Cardiac muscle cell (in vitro differentiated cells and primary cell): ENCODE results near the gene CALML6. TPM values are rescaled to one million over a fixed set of nuclear protein-coding genes. Genes with fewer than 3 reads are reported as not detected.

ENCODE experiments used
- DNase-seq, 2 donors: peaks; one replicate each; pipeline versions ENCODE4 v3.0.0 to v3.0.0-alpha.2; 2010 to 2017; ENCODE audit warnings: low read depth in 1 of 2, low spot score in 1 of 2
- H3K27ac ChIP-seq: fragments of 200-600 bp; sonication (generic); 2 replicates; pipeline ENCODE4 v1.5.1; 2016
- H3K27me3 ChIP-seq: fragments of 200-600 bp; sonication (generic); 2 replicates; pipeline ENCODE4 v1.6.0; 2016; ENCODE audit warnings: control low read depth
- H3K36me3 ChIP-seq: fragments of 200-600 bp; sonication (generic); 2 replicates; pipeline ENCODE4 v1.5.1; 2016; ENCODE audit warnings: control low read depth
- H3K4me1 ChIP-seq: fragments of 200-600 bp; sonication (generic); 2 replicates; pipeline ENCODE4 v1.8.1; 2017; ENCODE audit warnings: low read depth, mild to moderate bottlenecking, mixed run types
- H3K4me3 ChIP-seq: fragments of 200-600 bp; sonication (generic); 2 replicates; pipeline ENCODE4 v1.5.1; 2016; ENCODE audit warnings: mild to moderate bottlenecking
- H3K9me3 ChIP-seq: fragments of 200-600 bp; sonication (generic); 2 replicates; pipeline ENCODE4 v1.5.1; 2017; ENCODE audit warnings: low read depth, mild to moderate bottlenecking, control low read depth
- polyA plus RNA-seq: library from polyadenylated mRNA; unstranded; fragments of >200 nt; fragmentation: Nextera tagmentation; extraction: Ambion mirVana; gene quantifications from 2 replicates; pipeline ENCODE4 v1.2.1, GENCODE V29; 2016
- total RNA-seq: library from RNA; depleted of rRNA; stranded (reverse); fragments of >200 nt; gene quantifications from 2 replicates; pipeline ENCODE4 v1.2.3, GENCODE V29; 2016
- TF ChIP-seq, protein P1 (sequence below): IDR thresholded peaks from 2 replicates; pipeline ENCODE4 v1.5.1; 2012; ENCODE audit warnings: low read depth, mild to moderate bottlenecking, low read length

The CALML6 gene
- total and polyA plus RNA-seq, 2 experiments from 2014 or later, result 0.28 to 0.63 TPM

DNA sequence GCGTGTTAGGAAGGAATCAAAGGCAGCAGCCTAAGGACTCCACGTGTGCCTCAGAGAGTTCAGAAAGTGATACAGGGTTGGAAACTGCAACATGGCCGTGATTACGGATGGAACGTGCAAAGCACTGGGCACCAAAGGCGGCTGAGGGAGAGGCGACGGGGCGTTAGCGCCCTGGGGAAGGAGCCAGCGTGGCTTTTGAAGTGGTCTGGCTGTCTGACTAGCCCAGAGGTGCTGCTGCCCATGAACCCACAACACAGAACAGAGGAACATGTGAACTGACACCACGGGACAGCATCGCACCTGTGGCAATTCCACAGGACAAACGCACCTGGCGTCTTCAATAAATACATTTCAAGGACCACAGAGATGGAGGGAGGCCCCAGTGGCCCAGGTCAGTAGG is 22.0 kb downstream of the CALML6 start:
- no peaks in the 10 kb centered on the region for H3K4me1 ChIP-seq
- H3K27ac ChIP-seq, result no peak overlapping the region
- H3K9me3 ChIP-seq, result no peaks in the 10 kb centered on the region
- no peaks in the 10 kb centered on the region for H3K27me3 ChIP-seq
- no peak for DNase-seq
- no peak overlapping the region for H3K4me3 ChIP-seq
- TF ChIP-seq, protein P1, sequence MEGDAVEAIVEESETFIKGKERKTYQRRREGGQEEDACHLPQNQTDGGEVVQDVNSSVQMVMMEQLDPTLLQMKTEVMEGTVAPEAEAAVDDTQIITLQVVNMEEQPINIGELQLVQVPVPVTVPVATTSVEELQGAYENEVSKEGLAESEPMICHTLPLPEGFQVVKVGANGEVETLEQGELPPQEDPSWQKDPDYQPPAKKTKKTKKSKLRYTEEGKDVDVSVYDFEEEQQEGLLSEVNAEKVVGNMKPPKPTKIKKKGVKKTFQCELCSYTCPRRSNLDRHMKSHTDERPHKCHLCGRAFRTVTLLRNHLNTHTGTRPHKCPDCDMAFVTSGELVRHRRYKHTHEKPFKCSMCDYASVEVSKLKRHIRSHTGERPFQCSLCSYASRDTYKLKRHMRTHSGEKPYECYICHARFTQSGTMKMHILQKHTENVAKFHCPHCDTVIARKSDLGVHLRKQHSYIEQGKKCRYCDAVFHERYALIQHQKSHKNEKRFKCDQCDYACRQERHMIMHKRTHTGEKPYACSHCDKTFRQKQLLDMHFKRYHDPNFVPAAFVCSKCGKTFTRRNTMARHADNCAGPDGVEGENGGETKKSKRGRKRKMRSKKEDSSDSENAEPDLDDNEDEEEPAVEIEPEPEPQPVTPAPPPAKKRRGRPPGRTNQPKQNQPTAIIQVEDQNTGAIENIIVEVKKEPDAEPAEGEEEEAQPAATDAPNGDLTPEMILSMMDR, result no peak
- no peaks in the 10 kb centered on the region for H3K36me3 ChIP-seq

DNA sequence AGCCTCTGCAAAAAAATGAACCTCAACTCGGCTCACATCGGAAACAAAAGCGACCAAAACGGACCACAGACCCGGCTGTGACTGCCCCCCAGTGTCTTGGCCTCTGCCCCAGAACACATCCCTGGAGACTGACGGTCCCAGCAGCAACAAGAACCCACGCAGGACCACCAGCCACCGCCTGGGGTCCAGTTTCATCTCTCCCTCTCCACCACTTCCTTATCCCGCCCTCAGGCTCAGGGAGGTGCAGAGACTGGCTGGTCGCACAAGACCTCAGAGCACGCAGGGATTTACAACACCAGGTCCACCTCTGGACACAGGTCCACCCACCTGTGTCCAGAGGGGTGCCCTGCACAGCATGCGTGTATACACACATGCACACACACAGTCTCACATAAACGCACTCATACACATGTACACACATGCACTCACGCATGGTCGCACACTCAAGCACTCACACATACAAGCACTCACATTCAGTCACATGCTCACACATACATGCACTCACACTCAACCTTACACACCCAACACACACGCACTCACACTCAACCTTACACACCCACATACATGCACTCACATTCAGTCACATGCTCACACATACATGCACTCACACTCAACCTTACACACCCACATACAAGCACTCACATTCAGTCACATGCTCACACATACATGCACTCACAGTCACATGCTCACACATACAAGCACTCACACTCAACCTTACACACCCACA is 22.7 kb downstream of the CALML6 start:
- H3K27ac ChIP-seq, result no peak overlapping the region
- no peak overlapping the region for H3K4me3 ChIP-seq
- H3K36me3 ChIP-seq, result no peaks in the 10 kb centered on the region
- TF ChIP-seq, protein P1, result no peak
- H3K27me3 ChIP-seq, result no peaks in the 10 kb centered on the region
- H3K9me3 ChIP-seq, result no peaks in the 10 kb centered on the region
- no peak for DNase-seq
- no peaks in the 10 kb centered on the region for H3K4me1 ChIP-seq

DNA sequence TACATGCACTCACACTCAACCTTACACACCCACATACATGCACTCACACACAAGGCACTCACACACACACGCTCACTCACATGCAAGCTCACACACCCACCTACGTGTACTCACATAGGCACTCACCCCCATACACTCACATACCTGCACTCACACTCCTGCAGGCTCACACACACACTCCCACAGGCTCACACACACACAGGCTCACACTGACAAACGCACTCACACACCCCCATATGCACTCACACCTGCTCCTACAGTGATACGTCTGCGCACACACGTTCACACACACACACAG is 23.2 kb downstream of the CALML6 start:
- no peaks in the 10 kb centered on the region for H3K27me3 ChIP-seq
- TF ChIP-seq, protein P1, result no peak
- no peaks in the 10 kb centered on the region for H3K36me3 ChIP-seq
- H3K4me1 ChIP-seq, result no peaks in the 10 kb centered on the region
- no peaks in the 10 kb centered on the region for H3K9me3 ChIP-seq
- H3K4me3 ChIP-seq, result no peak overlapping the region
- DNase-seq, result no peak
- H3K27ac ChIP-seq, result no peak overlapping the region

DNA sequence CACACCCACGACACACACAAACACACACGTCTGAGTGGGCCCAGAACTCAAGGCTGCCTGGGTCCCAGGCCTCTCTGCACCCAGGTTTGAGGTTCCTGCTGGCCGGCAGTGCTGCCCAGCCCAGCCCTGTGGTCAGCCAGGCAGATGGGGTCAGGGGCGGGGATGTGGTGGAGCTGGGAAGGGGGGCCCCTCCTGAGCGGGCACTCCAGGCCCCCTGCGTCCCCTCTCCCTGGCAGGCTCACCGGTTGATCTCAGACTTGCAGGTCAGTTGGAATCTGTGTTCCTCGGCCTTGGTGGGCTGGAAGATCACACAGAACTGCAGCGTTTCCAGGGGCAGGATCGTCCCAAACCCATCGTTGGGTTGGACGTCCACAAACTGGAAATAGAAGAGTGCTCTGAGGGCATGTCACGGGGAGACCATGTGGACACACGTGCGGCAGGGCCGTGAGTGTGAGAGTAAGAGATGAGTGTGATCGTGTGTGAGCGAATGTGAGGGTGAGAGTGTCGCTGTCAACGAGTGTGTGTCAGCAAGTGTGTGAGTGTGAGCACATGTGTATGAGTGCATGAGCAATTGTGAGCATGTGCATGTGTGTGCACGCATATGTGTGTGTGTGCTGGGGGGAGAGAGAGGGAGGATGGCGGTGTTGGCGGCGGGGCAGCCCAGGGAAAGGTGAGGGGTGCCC is 23.7 kb downstream of the CALML6 start:
- H3K4me1 ChIP-seq, result no peaks in the 10 kb centered on the region
- H3K27ac ChIP-seq, result no peak overlapping the region
- H3K4me3 ChIP-seq, result no peak overlapping the region
- DNase-seq, result no peak
- no peaks in the 10 kb centered on the region for H3K36me3 ChIP-seq
- H3K9me3 ChIP-seq, result no peaks in the 10 kb centered on the region
- TF ChIP-seq, protein P1, result no peak
- H3K27me3 ChIP-seq, result no peaks in the 10 kb centered on the region

DNA sequence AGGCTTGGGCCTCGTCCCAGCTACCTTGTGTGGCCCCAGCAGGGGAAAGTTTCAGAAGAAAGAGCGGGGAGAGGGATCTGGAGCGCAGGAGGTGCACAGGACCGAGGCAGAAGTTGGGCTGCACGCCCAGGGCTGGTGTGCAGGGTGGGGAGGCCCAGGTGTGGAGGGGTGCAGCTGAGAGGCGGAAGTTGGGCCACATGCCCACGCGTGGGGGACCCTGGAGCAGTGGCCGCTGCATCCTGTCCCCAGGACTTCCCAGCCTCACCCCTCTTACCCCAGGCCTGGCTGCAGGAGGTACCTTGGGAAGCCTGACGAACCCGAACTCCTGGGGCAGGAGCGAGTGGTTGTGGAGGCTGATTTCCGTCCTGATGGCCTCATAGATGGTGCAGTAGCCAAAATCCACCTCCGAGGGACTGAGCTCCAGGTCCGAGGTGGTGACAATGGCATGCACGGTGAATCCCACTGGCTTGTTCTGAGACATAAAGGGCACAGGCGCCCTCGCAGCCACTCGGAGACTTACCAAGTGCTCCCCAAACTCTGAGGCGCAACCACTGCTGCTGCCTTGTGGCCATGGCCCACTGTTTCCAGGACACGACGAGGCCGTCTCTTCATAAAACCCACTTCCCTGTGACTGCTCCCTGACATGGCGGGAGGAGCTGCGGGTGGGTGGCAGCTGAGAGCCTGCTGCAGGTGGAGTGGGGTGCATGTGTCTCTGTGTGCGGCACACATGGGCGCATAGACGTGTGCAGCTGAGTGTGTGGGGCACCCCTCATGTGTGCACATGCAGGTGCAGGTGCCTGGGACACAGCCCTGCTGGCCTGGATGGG is 24.4 kb downstream of the CALML6 start:
- no peaks in the 10 kb centered on the region for H3K27me3 ChIP-seq
- no peak overlapping the region for H3K27ac ChIP-seq
- H3K4me3 ChIP-seq, result no peak overlapping the region
- TF ChIP-seq, protein P1, result no peak
- no peaks in the 10 kb centered on the region for H3K9me3 ChIP-seq
- no peaks in the 10 kb centered on the region for H3K4me1 ChIP-seq
- no peaks in the 10 kb centered on the region for H3K36me3 ChIP-seq
- DNase-seq, result no peak
